ENCODE measurements around the gene LEMD1.
"Not testable (repeated sequence)": the region's sequence is repeated elsewhere in the genome, so short reads cannot be mapped to it uniquely, and the experiment has no call there.

LEMD1 gene

DNA sequence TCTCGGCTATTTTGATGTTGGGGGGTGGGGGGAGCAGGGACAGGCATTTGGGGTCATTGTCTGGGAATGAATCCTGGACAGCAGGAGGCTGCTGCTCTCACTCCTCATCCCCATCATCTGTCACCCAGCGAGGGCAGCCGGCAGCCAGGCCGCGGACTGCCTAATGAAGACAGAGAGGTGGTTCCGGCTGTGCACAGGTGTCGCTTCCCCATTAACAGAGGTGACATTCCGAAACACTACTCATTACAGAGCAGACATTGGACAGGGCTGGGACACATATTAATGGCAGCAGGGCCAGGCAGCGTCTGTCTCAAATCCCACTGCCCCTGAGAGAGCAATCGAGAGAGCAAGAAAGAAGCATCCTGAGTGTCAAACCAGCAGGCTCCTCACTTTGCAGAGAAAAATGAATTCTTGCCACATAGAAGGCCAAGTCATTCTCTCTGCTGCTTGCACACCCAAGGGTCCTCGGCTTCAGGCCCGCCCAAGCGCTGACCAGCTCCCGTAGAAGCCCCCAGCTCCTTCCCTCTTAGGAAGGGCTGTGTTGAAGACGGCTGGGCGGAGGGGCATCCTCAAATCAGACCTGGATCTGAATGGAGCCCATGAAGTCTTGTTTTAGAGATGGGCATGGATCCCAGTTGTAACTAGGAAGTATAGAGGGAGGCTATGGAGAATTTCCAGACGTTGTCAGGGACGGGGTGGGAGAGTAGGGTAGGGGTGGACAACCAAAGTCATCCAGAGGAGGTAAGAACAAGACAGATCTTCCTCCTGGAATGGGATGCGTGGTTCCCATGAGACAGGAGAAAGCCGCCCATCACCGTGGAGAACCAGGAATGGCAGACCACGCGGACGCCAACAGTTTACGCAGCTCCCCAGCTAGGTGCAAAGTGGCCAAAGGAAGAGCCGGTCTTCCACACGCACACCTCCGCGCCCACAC is 8.2 kb upstream of the LEMD1 start:
- DNase-seq (ENCODE audit: low spot score): no peak

DNA sequence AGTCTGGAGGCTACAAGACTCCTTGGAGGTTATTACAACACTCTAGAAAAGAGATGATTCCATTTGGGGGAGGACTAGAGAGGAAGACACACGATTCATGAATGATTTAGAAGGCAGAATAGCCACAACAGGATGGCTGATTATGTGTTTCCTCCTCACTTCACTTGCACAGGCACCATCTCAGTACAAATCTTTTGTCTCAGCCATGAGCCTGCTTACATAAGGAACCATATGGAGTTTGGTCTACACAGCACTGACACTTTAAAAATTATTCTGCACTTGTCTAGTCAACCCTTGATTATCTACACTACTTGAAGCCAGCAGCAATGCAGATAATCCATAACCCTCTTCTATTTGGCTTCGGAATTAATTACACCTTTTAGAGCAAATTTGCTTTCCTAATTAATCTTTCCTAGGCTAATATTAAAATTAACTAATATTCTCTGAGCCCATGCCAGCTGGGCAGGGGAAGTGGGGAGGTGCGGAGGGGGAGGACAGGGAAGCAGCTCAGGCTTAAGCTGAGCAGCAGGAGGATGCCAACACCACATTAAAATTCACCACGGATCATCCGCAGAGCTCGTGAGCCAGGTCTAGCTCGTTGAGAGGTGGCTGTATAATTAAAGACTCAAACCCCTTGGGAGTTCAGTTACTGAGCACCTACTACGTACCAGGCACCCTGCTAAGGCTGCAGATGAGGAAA is 3.2 kb upstream of the LEMD1 start:
- DNase-seq (ENCODE audit: low spot score): no peak

DNA sequence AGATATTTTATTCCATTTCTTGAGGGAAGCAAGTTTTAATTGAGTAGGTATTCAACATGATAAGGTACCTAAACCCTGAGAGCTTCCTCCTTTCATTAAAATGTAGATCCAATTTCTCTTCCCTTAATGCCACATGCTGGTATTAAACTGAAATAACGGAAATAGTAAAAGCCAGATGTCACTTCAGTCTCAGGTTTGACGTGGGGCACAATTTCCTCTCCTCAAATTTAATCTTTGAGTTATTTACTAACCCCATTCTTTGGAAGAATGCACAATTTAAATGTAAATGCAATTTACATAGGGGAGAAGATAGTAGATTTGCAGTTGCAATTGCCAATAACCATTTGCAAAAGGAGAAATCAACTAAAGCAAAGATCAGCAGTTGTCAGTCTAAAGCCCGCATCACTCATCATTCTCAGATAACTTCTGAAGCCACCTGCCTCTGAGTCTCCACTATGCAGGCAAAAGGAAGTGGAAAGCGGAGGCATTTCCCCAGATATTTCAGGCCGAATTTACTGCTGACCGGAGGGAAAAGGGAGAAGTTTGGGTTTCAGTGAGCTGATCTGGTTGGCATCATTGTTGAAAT is 2.1 kb upstream of the LEMD1 start:
- DNase-seq (ENCODE audit: low spot score): no peak

DNA sequence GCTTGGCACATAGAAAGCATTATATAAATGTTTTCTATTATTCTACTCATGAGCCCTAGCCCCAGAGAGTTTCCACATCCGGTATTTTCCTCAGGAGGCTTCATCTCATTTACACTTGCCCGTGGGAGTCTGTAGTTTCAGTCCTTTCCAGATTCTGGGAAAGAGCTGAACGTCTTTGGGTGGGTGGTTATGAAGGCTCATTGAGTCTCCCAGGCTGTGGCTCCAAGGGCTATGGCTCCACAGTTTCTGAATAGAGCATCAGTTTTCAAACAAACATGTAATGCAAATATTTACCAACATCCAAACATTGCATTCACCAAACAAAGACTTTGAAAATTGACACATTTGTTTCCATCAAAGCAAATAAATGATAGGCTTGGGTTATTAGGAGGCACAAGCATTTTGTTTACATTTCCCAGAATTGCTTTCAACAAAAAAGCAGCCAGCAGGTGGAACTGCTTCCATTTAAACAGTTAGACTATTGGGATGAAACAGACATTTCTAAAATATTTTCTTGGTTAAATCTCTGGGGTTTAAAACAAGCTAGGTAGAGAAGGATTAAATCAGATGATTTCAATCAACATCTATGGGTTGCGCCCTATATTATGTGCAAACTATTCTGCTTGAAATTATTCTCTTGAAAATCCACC is 1.3 kb upstream of the LEMD1 start:
- no peak for DNase-seq (ENCODE audit: low spot score)

DNA sequence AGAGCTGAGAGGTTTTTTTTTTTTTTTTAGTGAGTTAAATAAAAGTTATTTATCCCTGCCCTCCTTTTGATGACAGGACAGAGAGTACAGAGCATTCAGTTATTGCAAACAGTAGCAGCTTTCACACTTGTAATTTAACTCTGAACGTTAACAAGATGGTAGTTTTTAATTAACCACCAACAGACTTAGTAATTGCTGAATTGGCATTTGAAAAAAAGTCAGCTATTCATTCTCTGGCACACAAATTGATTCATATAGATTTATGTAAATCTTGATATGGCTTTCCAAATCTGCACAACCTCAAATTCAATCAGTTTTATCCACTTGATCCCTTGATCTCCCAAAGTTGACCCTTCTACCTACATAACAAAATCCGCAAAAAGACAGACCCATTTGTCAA is 918 bp downstream of the LEMD1 start:
- DNase-seq (ENCODE audit: low spot score): no peak

DNA sequence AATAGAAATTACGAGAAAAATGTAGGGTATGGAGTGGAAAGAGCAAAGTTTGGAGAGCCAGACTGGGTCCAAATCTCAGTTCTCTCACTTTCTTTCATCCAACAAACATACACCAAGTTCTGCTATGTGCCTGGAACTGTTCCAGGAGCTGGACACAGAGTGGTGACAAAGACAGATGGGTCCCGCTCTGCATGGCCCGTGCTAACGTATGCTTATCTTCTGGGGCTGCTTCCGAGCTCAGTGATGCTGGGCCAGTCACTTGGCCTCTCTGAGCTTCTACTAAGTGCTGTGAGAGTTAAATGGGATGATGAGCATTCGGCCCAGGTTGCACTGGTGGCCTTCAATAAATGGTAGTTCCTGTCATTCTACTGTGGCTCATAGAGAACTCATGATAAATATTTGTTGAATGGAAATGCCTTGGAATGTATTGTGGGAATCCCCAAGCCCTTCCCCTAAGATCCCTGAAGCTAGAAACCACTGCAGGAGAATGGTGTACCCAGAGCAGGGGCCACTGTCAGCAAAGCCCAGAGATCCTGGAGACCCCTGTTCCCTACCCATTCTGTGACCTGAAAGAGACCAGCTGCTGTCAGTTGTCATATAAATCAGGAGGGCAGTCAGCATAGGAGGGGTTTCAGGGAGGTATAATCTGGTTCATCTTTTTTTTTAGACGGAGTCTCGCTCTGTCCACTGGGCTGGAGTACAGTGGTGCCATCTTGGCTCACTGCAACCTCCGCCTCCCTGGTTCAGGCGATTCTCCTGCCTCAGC is 3.8 kb downstream of the LEMD1 start:
- no peak for DNase-seq (ENCODE audit: low spot score)

DNA sequence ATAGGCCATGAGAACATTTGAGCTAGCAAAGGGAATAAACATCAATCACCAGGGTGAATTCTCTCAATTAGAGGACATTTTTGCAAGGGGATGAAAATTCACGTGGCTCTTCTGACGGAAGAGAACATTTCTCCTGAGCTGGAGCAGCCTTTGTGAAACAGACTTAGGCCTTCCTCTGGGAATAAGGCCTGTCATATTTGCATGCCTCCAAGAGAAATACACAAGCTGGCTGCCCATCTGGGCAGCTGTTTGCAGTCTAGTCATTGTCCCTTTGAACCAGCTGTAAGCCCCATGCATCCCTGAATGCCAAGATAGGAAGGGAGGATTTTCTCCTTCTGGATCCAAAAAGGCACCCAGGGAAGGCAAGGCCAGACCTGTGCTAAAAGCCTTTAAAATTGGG is 5.5 kb downstream of the LEMD1 start:
- no peak for DNase-seq (ENCODE audit: low spot score)

DNA sequence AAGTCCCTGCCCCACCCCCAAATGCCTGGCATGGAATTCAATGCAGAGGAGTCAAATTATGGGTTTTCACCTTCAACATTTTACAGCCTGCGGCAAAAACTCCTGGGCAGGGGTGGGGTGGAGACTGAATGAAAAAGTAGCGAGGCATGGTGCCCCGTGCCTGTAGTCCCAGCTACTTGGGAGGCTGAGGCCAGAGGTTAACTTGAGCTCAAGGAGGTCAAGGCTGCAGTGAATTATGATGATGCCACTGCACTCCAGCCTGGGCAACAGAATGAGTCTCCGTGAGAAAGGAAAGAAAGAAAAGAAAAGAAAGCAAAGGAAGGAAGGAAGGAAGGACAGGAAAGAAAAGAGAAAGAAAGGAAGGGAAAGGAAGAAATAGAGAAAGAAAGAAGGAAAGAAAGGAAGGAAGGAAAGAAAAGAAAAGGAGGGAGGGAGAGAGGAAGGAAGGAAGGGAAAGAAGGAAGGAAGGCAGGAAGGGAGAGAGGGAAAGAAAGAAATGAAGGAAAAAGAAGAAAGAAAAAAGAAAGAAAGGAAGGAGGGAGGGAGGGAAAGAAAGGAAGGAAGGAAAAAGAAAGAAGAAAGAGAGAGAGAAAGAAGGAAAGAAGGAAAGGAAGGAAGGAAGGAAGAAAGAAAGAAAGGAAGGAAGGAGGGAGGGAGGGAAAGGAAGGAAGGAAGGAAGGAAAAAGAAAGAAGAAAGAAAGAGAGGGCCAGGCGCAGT is 11.1 kb downstream of the LEMD1 start:
- DNase-seq (ENCODE audit: low spot score): no peak

DNA sequence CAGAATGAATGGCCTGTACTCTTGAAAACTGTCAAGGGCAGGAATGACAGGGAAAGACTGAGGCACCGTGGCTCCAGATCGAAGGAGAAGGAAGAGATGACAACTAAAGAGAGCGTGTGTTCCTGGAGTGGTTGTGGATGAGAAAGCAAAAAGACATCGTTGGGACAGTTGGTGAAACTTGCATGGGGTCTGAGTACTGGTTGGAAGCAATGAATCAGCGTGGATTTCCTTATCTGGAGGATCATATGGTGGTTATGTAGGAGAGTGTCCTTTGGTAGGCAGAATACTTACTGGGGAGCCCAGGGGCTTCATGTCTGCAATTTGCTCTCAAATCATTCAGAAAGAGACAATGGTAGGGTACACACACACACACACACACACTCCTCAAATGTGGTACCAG is 13.9 kb downstream of the LEMD1 start:
- no peak for DNase-seq (ENCODE audit: low spot score)

DNA sequence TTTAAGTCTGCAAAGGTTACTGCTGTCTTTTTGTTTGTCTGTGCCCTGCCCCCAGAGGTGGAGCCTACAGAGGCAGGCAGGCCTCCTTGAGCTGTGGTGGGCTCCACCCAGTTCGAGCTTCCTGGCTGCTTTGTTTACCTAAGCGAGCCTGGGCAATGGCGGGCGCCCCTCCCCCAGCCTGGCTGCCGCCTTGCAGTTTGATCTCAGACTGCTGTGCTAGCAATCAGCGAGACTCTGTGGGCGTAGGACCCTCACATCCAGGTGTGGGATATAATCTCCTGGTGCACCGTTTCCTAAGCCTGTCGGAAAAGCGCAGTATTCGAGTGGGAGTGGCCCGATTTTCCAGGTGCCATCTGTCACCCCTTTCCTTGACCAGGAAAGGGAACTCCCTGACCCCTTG is 15.6 kb downstream of the LEMD1 start:
- DNase-seq (ENCODE audit: low spot score): not testable (repeated sequence)

DNA sequence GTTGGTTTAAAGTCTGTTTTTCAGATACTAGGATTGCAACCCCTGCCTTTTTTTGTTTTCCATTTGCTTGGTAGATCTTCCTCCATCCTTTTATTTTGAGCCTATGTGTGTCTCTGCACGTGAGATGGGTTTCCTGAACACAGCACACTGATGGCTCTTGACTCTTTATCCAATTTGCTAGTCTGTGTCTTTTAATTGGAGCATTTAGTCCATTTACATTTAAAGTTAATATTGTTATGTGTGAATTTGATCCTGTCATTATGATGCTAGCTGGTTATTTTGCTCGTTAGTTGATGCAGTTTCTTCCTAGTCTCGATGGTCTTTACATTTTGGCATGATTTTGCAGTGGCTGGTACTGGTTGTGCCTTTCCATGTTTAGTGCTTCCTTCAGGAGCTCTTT is 17.4 kb downstream of the LEMD1 start:
- not testable (repeated sequence) for DNase-seq (ENCODE audit: low spot score)

DNA sequence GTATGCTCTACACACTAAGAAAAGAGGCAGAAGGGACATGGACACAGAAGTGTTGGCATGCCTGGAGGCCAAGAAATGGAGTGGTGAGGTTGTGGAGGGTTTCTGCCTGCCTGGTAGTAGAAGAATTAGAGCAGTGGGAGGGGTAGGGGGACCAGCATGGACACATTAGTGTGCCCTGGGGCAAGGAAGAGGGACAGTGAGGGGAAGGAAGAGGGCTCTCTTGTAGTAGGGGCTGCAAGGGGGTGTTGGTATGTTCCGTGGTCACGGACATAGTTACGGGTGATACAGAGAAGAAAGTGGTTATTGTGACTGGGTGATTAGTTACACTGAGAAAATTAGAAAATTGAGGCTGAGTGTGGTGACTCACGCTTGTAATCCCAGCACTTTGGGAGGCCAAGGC is 23.3 kb downstream of the LEMD1 start:
- no peak for DNase-seq (ENCODE audit: low spot score)

DNA sequence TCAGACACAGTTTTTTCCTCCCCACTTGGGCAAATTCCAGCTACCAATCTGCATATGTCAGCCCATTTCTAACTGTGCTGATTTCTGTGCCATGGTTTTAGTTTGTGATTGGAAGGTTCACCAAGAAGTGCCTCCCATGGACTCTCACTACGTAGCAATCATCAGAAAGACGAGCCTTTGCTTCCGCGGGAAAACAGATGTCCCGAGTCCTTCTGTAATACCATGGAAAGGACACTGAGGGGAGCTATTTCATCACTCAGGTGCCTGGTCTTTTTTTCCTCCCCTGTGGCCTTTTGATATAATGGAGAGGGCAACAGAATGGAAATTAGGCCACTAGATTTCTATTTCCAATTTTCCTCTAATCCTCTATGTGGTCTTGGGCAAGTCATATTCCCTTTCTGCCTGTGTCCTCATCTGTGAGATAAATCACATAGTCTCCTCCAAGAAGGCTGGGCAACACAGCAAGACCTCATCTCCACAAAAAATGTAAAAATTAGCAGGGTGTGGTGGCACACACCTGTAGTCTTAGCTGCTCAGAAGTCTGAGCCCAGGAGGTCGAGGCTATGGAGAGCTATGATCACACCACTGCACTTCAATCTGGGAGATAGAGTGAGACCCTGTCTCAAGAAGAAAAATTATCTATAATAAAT is 24.8 kb downstream of the LEMD1 start:
- peak; percentile 83 for DNase-seq (ENCODE audit: low spot score)

DNA sequence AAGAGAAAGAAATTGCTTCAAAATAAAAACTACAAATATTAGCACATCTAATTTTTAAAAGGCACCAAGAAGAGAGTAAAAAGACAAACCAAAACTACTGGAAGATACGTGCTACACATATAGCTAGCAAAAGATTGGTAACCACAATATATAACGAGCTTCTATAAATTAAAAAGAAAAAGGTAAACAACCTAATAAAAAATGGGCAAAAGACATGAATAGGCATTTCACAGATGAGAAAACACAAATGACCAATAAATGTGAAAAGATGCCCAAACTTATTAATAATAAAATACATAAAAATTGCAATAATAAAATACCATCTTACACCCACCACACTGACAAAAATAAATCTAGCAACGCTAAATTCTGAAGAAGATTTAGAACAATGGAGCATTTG is 26.2 kb downstream of the LEMD1 start:
- no peak for DNase-seq (ENCODE audit: low spot score)

DNA sequence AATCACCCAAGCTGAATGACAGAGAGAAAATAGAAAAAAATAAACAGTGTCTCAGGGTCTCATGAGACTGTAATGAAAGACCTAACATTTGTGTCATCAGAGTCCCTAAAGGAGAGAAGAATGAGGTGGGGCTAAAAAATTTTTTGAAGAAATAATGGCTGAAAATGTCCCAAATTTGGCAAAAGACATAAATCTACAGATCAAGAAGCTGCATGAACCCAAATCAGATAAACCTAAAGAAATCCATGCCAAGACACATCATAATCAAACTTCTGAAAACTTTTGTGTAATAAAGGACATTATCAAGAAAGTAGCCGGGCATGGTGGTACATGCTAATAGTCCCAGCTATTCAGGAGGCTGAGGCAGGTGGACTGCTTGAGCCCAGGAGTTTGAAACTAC is 29.2 kb downstream of the LEMD1 start:
- DNase-seq (ENCODE audit: low spot score): no peak

DNA sequence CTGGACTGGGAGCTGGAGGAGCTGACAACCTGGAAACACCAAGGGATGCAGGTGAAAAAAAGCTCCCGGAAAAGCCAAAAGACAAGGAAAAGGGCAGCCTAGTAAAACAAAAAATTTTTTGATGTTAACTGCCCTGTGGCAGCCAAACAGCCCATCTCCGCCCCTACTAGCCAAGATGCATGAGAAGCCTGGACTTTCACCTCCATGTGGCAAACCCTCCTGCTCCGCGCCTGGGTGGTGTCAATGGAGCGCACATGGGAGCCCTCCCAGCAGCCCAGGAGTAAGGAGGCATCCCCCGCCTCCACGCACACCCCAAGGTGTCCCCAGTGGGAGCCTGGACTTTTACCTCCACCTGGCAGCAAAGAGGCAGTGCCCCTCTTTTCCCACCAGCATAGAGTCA is 30.5 kb downstream of the LEMD1 start:
- no peak for DNase-seq (ENCODE audit: low spot score)

DNA sequence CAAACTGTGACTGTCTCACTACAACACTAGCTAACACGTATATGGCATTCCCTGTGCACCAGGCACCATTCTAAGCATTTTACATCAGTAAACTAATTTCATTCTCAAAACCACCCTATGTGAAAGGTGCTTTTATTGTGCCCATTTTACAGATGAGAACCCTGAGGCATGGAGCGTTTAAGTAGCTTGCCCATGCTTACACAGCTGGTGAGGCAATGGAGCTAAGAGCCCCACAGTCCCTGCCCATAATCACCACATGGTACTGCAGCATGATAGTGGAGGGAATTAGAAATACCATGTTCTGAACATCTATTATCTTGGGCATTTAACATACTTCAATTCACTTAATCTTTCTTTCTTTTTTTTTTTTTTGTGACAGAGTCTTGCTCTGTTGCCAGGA is 34.0 kb downstream of the LEMD1 start:
- DNase-seq (ENCODE audit: low spot score): no peak

DNA sequence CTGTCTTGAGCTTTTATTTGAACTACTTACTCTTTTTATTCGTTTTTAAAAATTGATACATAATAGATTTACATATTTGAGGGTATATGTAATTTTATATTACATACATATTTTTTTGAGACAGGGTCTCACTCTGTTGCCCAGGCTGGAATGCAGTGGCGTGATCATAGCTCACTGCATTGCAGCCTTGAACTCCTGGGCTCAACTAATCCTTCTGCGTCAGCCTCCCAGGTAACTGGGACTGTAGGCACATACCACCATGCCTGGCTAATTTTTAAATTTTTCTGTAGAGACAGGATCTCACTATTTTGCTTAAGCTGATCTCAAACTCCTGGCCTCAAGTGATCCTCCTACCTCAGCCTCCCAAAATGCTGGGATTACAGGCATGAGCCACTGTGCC is 38.9 kb downstream of the LEMD1 start:
- DNase-seq (ENCODE audit: low spot score): not testable (repeated sequence)

DNA sequence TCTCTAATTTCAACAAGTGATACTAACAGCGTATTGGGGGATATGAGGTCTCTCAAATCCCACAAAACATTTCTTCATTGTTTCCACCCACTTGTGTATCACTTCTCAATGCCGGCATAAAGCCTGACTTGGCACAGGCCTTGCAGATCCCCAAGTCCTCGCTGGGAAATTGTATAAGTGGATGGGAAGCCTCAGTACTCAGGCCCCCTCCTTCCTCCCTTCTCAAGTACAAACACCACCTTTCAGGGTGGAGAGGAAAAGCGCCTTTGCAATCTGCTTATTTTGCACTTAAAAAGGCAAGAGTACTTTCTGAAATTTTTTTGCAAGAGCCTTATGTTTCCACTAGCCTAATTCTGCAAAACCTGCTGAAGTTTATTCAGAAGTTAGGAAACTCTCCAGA is 39.3 kb downstream of the LEMD1 start:
- no peak for DNase-seq (ENCODE audit: low spot score)

DNA sequence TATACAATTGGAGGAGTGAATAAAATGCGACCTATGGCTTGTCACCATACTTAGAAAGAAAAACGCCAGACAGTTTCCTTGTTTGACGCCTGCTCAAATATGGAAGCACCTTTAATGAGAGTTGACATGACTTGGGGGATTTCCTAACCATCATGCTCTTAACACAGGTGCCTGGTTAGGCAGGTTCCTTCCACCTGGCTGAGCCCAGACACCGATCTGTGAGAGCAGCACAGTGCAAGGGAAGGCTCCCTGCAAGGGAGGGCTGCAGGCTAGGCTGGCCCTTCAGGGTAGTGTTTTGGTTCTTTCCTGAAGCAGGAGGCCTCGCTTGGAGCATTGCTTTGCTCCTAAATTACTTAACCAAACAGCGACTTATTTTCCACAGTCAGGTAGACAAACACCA is 40.6 kb downstream of the LEMD1 start:
- no peak for DNase-seq (ENCODE audit: low spot score)

DNA sequence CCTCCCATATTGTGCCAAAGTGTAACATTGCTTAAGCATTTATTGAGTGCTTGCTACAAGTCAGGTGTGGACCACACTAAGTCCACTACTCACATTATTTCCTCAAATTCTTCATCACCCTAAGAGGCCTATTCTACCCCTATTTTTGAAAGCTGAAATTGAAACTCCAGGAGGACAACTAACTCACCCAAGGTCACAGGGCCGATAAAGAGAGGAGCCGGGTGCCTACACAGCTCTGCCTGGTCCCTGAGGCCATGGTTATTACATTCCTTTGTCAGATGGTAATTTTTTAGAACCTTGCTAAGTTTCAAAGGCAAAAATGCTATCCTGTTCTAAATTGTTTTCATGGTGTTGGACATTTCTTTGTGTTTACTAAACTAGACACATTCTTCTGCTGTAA is 41.0 kb downstream of the LEMD1 start:
- no peak for DNase-seq (ENCODE audit: low spot score)
